Activated CD4-positive, alpha-beta T cell treated with anti-CD3 and anti-CD28 coated beads, Interleukin-2, amount 50 U/mL, for 4 hours (primary cell): ENCODE data around the gene CCDC92.

Experiments
- DNase-seq, 2 experiments: peaks; one replicate each; pipeline ENCODE4 v3.0.0-alpha.2; 2020

The CCDC92 gene, protein sequence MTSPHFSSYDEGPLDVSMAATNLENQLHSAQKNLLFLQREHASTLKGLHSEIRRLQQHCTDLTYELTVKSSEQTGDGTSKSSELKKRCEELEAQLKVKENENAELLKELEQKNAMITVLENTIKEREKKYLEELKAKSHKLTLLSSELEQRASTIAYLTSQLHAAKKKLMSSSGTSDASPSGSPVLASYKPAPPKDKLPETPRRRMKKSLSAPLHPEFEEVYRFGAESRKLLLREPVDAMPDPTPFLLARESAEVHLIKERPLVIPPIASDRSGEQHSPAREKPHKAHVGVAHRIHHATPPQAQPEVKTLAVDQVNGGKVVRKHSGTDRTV

DNA sequence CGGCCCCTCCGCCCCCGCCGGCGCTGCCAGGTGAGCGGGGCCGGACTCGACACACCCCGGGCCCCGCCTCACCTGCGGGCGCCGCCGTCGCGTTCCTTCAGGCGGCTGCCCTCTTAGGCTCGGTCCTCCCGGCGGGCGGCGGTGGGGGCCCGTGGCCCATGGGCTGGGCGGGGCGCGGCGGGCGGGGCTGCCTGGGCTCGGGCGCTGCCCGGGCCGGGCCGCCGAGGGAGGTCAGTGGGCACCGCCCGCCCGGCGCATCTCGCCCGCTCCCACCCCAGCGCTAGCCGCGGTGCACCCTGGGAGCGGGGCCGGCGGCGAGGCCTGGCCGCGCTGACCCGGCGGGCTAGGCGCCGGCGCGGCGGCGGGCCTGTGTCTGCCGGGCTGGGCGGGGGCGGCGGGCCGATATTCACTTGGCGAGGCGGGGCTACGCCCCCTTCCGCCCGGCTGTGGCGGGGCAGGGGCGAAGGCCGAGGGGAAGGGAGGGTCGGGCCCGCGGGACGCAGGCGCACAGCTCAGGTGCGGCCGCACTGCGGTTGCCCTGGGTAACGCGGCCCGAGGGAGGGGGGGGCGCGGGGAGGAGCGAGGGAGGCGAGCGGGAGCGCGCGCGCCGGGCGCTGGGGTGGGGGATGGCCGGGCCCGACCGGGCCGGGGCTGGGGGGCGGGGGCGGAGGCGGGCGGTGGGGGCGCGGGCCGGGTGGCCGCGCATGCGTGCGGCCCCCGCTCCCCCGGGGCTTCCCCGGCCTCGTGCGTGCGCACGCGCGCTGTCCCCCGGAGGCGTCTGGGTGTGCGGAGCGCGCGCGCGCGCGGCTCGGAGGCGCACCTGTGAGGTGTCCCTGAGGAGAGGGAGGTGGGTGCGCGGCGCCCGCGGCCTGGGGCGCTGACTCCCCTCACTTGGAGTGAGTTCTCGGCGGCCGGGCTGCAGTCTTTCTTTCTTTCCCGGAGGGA is at the start of gene CCDC92, which contains the start of gene ZNF664:
Gene CCDC92, minus strand, starts transcription at position 375 of the 945 bp plus-strand sequence. CDS start 28,526 bp downstream, outside the sequence.
Gene ZNF664, plus strand, starts transcription at position 759 of the 945 bp plus-strand sequence. CDS start 38,930 bp downstream, outside the sequence.
- DNase-seq: peak; percentile 93 to 95

DNA sequence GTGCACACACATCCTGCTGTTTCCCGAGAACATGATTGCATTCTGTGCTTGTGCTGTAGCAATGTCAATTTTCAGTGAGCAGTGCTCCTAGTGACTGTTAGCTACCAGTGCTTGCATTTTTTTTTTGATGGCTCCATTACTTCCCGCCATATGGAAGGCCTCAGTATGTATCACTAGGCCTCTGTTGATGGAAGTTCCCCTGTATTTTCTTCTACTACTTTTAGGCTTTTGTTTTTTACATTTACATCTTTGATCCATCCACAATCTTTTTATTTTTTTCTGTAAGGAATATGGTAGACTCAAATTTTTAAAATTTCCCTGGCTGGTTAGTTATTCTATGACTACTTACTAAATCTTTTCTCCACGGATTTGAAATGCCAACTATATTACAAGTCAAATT is 49.5 kb upstream of the CCDC92 start:
- no peak for DNase-seq

DNA sequence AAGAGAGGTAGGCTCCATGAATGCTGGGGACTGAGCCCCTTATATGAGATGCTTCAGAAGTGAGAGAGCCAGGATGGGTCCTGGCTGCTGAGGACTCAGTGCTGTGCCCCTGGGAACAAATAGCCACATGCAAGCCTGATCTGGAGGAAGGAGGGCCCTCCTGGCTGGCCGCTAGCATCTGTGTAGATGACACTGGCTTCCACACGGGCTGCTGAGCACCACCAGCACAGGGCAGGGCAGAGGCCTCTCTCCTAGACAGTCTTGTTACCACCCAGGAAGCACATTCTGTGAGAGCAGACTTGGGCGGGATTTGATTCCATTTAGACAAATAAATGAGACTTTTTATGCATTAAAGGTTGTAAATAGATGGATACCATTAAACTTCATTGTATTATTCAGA is 48.4 kb upstream of the CCDC92 start:
- no peak for DNase-seq

DNA sequence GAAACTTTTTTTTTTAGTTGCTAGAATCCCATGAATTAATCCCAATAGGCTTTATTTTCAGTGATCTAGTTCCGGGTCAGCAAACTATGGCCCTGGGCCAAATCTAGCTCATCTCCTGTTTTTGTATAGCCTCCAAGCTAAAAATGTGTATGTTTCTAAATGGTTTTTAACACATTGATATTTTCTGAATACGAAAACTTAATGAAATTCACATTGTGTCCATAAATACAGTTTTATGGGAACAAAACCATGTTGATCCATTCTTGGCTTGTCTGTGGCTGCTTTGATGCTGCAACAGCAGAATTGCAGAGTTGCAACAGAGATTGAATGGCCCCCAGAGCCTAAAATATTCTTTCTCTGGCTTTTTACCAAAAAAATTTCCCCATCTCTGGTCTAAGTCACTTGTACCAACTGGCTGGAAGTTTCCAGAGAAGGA is 47.9 kb upstream of the CCDC92 start:
- no peak for DNase-seq

DNA sequence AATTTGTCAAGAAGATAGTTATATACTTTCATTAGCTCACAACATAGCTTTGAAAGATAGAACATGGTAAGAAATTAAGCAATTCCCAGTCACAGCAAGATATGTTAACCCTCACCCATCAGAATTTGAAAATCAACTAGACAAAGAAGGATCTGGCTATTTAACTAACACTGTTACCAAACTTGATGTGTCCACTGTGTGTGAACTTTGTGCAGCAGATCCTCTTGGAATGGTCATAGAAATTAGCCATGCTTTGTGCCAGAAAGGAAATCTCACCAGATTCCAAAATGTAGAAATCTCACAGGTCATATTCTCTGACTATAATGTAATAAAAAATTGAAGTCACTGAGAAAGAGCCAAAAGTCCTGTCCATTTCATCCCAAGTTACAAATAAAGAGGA is 46.5 kb upstream of the CCDC92 start:
- no peak for DNase-seq

DNA sequence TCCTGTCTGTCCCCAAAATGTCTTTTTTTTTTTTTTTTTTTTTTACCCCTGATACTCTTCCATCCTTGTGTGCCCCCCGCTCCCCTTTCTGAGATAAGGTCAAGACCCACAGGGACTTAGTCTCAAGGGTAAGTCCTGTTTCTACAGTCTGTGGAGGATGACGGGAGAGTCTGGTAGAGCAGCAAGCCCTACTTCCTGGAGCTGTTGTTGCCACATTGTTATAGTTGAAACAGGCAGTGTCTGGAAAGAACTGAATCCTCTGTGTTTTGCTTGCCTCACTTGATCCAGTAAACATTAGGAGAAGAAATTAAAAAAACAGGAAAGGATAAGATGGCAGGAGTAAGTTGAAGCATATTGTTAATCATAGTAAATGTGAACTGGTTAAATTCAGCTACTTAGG is 45.9 kb upstream of the CCDC92 start:
- DNase-seq: no peak

DNA sequence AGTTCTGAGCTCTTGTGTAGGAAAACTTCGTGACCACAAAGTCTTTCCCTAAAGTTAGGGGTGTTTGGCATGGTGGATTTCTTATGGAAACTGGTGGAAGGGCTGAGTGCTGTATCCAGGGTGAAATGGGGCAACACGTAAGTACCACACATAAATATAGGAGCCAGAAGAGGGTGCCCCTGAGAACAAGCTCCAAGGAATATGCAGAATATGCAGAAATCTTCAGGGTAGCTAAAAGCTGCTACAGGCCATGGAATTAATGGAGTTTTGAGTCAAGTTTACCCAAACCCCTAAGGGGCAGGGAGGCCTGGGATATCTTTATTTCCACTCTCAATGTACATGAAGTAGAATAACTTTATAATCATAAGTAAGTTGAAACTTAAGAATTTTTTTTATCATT is 44.4 kb upstream of the CCDC92 start:
- no peak for DNase-seq

DNA sequence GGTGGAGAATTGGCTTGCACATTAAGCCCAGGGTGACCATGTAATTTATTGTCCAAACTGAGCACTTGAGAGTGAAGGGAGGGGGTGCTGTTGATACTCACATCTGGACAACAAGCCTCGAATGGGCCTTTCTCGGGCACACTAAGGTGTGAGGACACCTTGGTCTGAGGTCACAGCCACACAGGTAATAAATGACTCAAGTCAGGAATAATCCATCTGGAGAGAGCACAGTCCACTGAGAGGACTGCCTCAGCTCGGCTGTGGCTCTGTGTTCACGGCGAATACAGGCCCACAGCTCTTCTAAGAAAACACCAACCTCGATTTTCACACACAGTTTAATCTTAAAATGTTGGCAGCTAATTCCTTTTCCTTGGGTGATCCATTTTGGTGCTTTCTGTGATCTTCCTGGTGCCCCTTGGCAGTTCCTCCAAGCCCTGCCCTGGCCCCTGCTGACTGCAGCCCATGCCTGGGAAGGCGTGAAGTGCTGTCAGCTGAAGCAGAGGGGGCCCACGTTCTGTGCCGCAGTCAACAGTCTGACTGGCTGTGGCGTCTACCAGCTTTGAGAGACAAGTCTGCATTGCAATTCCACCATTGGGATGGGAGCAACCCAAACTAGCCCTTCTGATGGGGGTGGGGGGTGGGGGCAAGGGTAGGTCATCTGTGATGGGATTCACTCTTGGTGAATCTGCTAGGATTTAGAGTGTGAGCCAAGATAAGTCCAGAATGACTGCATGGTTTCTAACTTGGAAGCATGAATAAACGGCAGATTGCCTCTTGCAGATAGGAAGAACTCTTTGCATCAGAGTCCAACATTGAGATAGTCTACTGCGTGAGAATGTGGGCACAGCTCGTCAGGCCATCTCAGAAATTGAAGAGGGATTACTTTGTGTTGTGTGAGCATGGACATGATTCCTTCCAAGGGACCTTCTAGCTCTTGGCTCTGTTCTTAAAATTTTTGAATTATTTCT is 43.1 kb upstream of the CCDC92 start:
- no peak for DNase-seq

DNA sequence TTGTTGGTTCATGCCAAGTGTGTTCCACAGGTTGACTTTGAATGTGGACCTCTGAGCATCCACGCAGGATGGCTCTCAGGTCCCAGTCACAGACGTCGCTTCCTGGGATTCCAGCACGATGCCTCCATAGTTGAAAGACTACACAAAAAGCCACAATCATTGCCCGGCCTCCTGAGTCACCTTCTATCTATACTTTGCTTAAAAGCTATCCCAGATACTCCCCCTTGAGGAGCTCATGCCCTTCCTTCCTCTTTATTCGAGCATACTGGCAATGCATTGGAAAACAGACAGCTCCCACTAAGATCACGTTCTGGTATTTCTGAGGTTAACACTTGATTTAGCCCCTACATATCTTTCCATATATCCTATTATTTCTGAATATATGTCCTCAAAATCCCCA is 40.4 kb upstream of the CCDC92 start:
- DNase-seq: no peak

DNA sequence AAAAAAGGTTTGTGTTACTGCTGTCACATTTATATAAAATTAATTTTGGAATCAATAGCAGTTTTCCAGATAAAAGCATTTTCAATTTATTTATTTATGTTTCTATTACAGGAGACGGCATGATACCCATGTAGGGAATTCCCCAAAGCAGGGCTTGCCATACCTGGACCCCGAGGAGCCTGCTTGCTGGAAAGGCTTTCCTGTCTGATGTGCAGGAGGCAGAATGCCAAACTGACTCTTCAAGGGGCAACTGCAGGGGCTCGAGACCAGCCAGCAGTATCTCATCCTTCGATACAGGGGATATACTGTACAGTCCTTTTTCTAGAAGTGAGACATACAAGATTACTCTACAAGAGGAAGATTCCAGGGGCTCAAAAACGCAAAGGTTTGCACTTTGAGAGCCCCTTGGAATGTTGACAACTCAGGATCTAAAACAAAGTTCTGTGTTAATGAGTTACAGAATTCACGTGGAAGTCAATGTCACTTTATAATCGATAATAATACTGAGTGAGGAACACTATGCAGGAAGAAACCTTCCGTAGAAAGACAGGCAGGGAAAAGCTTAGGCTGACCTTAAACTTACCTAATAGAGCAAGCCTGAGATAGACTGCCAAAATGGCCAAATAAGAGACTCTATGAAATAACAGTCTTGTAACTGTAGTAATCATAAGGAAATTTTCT is 38.9 kb upstream of the CCDC92 start:
- DNase-seq: no peak

DNA sequence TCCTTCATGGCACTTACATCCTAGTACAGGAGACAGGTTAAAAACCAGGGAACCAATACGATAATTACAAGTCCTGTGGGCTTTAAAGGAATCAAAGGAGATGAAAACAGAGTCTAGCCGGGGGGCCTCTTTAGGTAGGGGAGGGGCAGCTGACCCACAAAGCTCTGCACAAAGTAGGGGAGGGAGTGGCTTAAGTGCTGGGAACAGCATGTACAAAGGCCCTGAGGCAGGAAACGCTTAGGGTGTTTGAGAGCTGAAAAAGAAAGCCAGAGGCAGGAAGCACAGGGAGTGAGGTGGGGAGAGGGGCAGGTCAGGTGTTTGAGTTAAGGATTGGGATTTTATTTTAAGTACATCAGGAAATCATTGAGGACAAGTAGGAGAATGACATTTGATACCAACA is 38.1 kb upstream of the CCDC92 start:
- DNase-seq: no peak

DNA sequence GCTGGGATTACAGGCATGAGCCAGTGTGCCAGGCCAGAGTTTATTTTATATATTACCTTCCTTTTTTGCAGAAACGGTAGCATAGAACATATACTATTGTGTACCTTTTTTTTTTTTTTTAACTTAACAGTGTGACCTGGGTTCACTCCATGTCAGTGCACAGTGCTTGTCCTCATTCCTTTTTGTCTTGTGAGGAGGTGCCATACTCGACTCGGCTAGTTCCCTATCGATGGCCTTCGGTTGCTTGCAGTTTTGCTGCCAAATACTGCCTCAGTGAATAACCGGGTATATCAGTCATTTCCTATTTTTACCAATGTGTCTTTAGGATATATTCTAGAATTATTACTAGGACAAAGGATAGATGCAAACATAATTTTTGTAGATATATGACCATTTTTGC is 37.1 kb upstream of the CCDC92 start:
- DNase-seq: no peak

DNA sequence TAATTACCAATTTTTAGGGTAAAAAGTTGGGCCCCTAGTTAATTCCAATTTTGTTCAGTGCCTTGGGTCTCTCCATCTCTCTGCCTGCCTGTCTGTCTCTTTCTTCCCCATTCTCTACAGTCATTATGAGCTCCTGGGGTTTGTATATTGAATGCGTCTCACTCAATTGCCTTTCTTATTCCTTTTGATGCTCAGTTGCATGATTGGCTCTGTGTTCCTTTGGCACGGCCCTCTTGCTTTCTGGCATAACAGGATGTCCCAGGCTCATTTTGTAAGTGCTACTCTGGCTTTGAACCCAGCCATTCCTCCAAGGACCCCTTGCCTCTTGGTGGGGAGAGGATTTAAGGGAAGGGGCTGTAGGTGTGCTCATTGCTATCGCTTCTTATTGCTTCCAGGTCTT is 36.0 kb upstream of the CCDC92 start:
- DNase-seq: no peak

DNA sequence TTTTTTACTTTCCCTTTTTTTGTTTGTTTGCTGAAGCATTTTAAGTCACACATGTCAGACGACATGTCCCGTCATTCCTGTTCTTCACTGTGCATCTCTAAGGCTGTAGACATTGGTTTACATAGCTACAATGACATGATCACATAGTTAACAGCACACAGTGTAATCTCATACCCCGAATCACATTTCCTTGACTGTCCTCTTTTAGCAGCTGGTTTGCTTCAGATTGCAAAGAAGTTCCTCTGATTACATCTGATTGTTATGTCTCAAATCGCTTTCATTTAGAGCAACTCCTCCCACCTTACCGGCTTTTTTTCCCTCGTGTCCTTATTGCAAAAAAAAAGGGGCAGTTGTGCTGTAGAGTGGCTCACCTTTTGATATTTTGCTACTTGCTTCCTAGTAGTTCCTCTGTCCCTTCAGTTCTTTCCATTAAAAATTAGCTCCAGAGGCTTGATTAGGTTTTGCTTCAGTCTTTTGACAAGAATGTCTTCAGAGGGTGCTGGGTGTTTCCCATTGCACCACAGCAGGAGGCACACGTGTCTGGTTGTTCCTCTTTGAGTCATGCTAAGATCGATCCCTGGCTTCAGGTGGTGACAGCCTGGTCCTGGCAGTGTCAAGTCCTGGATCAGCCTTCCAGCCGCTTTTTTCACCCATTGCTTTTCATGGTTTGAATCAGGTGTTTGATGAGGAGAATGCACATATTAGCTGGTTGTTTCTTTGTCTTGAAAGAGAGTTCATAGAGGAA is 35.4 kb upstream of the CCDC92 start:
- DNase-seq: no peak

DNA sequence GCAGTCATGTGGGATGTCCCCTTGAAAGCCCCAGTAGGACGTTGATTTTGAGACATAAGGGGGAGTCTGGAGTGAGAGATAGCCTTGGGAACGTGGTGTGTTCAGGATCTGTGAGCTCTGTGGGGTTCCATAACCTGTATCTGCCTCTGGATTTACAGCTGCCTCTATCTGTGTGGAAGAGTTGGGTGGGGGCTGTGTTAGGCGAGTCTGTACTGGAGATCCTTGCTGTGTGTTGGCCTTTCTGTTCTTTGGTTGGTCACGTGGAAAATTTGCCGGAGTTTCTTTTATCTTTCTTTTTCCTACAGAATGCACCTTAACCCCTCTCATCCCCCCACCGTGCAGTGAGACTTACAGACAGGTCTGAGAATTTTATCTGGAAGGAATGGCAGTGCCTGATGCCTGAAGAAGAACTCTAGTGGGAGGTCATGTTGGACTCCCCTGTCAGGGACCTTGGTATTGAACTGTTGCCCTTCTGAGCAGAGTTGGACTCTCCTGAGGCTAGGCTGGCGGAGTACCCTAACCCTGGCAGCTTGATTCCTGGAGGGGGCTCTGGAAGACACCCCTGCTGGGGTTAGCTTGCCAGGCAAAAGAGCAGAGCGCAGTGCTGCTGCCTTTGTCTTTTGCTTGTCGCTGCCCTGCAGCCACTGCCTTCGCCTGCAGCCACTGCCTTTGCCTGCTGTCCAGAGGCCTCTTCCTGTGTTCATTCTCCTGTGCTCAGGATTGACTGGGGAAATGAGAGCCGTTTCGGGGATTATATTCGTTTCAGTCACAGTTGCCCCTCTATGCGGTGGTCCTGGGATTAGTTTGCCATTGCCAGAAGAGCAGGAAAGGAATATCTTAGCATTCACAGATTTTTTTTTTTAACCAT is 34.4 kb upstream of the CCDC92 start:
- no peak for DNase-seq

DNA sequence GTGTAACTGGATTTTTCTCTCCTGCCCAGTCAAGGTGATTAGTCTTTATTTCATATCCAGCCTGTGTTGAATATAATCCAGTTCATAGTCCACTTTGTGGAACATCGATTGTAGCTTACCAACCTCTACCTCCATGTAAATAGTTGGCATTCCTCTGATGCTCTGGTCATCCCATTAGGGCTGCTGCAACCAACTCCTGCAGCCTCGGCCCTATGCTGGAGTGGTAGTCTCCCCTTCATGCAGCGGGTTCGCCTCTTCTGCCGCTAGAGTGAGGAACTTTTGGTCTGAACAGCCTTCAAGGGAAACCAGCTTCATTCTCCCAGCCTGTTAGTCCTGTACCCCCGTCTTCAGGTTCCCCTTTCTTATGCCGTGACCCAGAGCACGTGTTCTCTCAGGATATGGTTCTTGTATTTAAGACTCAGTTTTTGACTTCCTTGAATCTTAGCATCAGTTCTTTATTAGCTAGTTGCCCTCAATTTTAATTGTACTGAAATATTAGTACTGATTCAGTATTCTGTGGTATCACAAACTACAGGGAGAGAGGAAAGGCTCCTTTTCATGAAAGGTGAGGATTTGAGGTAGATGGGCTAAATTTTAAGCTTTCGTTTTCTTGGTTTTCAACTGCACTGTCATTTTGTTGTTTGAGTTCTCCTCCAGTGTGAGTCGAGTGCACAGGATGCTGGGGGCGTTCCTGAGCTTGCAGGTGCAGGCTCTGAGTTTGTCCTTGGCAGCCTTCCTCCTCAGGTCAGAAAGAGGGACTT is 33.6 kb upstream of the CCDC92 start:
- DNase-seq: no peak

DNA sequence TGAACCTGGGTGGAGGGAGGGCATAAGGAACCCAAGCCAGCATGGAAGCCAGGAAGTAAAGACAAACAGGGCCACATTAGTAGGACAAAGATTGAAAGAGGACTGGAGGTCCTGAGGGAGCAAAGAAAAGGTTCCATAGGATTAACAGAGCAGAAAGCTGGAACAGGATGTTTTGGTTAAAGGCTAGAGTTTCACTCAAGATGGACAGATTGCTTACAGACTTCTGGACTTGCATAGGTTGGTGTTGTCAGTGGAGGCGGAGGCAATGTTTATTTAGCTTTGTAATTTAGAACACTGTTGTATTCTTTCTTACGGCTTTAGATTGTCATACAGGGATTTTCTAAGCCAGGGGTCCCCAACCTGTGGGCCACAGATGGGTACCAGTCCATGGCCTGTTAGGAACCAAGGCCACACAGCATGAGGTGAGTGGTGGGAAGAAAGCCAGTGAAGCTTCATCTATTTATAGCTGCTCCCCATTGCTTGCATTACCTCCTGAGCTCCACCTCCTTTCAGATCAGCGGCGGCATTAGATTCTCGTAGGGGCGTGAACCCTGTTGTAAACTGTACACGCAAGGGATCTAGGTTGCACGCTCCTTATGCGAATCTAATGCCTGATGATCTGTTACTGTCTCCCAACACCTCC is 31.7 kb upstream of the CCDC92 start:
- DNase-seq: no peak

DNA sequence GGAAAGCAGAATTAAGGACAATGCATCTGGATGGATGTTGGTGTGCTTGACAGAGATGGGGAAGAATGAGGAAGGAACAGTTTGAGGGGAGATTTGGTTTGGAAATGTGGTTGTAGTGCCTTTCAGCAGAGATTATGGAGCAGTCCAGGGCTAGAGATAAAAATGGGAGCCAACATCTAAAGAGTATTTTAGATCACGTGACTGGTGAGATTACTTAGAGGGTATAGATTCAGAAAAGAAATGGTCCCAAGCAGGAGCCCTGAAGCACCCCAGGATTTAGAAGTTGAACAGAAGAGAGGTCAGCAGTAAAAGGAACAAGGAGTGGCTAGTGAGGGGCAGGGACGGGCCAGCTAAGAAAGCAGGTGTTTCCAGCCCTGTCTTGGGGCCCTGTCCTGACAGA is 30.0 kb upstream of the CCDC92 start:
- no peak for DNase-seq
